NCI-H1417 (cell line): ENCODE measurements around the gene TRIM7.
"Not testable (repeated sequence)": the region's sequence is repeated elsewhere in the genome, so short reads cannot be mapped to it uniquely, and the experiment has no call there.

Source experiments
- DNase-seq, 3 experiments: peaks; one replicate each; lab custom pipeline; 2025; lab: John Stamatoyannopoulos, UW

The TRIM7 gene

DNA sequence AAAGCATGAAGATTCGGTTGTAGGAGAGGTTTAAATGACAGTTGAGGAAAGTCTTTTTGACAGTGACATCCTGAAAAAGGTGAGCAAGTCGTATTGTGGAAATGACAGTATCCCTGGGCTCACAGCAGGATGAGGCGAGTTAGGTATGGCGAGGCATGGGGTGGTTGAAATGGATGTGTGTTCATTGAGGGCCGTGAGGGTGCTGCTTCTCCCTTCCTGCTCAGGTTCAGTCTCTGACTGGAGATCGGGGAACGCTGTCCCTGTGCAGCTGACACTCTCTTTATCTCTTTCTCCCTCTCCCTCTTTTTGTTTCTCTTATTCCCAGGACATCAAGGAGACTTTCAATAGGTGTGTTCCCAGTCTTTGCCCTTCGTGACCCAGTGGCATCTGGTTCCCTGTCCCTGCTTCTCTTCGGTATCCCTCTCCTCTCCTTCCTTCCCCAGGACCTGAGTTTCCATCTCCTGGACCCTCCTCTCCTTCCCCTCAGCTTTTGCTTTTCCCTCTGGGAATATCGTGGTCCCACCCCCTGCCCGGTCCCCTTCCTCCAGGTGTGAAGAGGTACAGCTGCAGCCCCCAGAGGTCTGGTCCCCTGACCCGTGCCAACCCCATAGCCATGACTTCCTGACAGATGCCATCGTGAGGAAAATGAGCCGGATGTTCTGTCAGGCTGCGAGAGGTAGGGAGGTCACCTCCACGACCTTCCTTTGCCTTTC lies 28.2 kb upstream of the TRIM7 start:
- DNase-seq = no peak

- no peak for DNase-seq
Observed at GRCh38 chr5:181232593-181232992, 27.6 kb upstream of the TRIM7 start.

DNA sequence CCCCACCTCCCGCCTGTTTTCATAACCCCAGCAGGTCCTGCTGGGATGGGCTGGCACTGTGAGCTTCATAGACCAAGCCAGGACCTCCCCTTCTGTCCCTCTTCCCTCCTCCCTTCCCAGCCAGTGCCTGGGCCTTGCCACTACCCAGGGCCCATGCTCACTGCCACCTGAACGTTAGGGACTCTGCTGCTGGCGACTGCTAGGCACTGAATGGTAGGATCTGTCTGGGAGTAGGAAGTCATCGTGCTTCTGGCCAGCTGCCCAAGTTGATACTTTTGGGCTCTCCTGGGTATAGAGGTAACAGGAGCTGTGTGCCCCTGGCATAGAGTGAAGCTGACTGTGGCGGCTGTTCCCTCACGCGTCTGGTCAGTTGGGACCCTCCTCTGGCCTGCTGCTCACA lies 26.4 kb upstream of the TRIM7 start:
- DNase-seq = no peak

DNA sequence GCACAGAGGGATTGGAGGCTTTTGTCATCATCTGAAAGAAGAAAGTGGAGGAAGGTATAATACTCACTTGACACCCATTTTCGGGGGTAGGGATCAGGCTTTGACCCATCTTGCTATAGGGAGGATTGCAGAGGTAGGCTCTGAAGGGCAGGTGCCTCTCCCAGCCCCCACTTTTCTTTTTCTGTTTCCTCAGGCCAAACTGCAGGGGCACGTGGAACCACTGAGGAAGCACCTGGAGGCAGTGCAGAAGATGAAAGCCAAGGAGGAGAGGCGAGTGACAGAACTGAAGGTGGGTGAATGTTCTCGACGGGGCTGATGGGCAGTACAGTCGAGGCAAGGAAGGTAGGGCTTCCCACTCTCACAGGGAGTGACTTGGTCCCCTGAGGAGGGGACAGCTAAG lies 25.6 kb upstream of the TRIM7 start:
- DNase-seq = no peak

GRCh38 chr5:181229996-181230395 lies 25.0 kb upstream of the TRIM7 start:
- DNase-seq = no peak

- DNase-seq = no peak
Observed at GRCh38 chr5:181224390-181225229, 19.6 kb upstream of the TRIM7 start.

GRCh38 chr5:181223729-181224389 lies 18.9 kb upstream of the TRIM7 start:
- no peak for DNase-seq

GRCh38 chr5:181223058-181223728 lies 18.2 kb upstream of the TRIM7 start, which contains the start of gene TRIM41:
Gene TRIM41 (plus strand): TSS chr5:181223281. CDS start chr5:181224000, 719 bp downstream.
- no peak for DNase-seq

DNA sequence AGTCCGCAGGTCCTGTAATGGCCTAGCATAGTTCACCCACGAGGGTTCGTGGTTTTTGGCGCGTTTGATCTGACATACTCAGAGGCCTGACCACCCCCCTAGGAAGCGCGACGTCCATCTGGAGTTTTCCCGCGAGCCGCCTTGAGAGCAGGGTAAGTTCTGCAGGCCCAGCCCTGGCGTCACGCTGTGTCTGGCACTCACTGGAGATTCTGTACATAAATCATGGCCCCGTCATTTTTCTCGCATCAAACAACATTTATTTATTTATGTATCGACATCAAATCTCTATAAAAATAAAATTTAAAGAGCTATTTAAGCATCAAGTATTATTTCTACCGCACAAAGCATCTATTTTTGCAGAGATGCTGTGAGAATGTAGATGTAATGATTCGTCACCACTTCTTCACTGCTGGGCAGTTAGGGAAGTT lies 17.6 kb upstream of the TRIM7 start:
- no peak for DNase-seq

DNA sequence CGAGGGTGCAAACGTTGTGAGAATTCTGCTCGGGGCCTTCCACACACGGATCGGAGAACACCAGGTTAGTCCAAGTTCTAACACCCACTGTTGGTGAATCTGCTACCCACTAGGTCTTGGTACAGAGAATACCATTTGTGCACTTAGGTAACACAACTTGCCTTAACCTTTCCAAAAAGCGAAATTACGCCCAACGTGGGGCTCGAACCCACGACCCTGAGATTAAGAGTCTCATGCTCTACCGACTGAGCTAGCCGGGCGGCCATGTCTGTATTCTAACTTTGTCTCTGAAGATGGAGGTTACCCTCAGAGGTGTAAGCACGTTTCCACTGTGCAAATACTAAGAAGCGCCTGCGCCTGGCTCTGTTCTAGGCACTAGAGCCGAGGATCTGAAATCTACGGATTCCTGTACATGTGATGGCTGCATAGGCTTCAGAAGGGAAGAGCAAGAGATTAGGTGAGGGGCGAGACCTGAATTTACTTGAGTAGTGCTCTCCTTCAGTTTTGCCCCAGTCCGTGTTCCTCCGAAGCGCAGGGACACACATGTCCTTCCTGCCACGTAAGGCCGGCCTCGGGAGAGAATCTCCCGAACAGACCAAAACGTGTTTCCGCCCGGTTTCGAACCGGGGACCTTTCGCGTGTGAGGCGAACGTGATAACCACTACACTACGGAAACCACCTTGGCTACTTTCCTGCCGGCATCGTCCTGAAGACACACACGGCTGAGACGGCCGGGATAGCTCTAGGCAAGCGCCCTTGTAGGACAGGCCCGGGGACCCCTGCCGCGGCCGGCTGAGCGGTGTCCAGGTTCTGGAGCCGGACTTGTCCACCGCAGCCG lies 17.0 kb upstream of the TRIM7 start:
- DNase-seq = no peak

DNA sequence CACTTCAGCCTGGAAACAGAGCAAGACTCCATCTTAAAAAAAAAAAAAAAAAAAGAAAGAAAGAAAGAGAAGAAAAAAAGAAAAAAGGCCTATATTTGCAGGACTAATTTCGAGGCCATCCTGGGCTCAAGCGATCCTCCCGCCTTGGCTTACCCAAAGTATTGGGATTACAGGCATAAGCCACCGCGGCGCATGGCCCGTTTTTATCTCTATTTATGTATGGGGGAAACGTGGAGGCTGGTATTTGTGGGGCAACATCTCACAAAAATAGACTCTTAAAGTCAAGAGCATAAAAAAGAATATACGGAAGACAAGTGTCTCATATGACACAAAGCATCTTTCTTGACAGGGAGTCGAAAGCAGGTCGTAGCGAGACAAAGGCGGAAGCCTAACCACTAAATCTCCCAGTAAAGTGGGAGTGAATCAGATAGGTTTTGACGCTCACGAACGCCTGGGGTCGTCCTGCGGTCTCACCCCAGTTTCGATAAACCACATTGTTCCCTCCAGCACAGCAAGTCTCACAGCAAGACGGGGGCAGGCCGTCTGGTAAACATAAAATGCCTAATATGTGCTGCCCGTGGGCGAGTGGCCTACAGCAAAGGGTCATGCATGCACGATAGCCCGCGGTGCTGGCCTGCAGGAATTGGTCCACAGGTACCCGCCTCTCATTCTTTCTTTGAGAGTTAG lies 16.3 kb upstream of the TRIM7 start:
- no peak for DNase-seq

GRCh38 chr5:181220178-181220515 lies 15.2 kb upstream of the TRIM7 start:
- DNase-seq = no peak

DNA sequence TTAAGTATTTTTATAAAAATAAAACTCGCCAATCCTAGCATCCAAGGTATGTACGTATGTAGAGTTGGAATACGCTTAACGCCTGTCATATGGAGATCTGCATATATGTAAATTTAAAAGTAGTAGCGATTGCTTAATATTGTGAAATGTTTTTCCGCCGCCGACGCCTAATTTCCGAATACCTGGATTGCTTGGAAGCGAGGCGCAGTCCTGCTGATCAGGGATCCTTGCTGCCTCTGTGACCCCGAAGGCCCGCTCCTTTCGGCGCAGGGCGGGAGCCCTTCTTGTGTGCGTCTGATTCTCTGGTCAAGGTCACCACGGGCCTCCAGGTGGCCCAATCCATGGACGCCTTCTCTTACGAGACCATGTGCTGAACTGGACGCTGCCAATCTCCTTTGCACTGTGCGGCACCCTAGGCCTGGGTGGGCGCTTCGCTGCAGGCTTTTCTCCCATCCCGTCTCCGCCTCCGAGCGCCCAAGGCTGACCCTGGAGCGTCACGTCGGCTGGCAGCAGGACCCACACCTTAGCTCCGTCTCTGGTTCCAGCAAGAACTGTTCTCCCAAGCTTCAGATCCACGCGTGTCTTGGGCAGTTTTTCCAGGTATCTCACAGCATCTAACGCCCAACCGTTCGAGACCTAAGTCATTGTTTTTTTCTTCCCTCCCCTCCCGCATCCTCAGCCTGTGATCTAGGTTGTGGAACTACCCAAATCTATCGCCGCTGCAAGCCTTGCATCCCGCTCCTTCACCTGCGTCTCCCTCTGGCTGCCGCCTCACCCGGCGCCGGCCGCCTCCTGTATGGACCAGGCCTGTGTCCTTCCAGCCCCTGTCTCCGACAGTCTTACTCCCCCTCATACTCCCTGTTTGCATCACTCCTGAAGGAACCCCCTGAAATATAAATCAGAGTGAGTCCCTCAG lies 14.5 kb upstream of the TRIM7 start:
- no peak for DNase-seq

DNA sequence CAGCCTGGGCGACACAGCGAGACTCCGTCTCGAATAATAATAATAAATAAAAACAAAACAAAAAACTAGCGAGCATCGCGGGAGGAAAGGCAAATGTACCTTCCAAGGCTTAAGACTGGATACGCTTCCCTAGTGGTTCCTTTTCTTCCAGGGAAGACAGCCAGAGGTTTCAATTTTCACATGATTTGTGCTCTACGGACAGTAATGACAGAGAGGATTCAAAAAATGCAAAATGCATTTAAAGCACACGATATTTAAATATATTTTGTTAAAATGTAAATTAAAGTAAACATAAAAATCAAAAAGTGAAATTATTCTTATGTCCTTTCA lies 13.8 kb upstream of the TRIM7 start:
- no peak for DNase-seq

DNA sequence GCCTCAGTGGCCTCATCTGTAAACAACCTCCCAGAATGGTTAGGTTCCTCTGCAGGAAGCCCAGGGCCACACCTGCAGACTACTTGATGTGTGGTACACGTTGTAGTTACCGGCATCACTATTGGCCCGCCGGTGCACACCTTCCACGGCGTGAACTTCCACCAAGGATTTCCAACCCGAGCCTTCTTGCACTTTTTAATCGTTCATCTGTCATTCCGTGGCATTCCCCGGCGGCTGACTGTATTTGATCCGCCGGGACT lies 12.7 kb upstream of the TRIM7 start:
- DNase-seq = no peak

DNA sequence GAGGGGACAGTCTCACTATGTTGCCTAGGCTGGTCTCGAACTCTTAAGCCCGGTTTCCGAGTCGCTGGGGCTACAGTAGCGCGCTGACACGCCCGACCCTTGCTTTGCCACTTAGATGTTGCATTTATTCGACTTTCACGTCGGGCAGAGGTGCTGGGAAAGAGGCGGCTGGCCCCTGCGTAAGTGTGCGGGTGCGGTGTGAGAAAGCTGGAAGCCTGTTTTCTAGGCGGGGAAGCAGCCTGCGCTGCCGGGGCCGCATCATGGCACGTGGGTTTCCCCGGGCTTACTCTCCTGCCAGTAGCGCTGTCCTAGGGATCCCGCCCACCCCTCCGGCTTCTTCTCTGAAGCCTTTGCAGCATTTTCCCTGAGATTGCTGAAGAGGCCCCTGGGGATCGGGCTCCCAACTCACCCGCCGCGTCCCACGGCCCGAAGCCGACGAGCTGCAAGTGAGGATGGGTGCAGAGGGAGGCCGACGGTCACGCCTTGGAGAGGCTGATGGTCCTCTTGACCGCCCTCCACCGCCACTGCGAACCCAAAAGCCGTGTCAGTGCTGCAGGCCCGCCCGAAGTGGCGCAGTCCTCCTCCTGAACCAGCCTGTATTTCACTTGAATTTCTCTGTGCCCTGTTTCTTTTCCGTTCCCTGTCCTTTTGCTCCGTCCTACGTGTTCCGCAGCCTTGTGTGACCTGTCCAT lies 12.3 kb upstream of the TRIM7 start:
- no peak for DNase-seq

DNA sequence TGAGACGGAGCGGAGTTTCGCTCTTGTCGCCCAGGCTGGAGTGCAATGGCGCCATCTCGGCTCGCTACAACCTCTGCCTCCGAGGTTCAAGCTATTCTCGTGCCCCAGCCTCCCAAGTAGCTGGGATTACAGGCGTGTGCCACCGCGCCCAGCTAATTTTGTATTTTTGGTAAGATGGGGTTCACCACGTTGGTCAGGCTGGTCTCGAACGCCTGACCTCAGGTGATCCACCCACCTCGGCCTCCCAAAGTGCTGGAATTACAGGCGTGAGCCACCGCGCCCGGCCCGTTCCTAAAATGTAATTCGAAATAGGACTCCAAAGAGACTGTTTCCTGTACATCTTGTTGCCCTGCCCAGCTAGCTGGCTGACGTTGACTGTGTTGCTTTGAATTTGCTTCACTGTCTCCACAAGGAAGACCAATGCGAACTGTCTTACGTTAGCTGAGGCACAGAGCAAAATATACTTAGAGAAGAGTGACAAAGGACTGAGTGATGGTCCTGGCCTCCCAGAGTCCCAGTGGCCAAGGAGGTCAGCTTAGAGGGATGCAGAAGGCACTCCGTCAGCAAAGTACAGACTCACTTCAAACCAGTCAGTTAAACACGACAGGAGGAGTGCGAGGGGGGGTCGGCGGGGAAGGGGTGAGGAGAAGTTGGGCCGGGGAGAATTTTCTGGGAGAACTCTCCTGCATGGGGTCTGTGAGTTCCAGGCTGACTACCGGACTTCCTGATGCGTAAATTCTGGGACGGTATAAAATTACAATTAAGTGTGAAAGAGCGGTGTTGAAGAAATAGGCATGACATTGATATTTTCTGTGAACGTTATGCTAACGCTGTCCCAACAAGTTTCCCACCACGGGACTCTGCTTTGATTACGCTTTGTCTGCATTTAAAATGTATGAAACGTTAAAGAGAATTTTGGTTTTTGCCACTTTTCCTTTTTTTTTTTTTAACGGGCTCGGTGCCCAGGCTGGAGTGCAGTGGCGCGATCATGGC lies 11.3 kb upstream of the TRIM7 start:
- DNase-seq = no peak

- not testable (repeated sequence) for DNase-seq
Observed at GRCh38 chr5:181214249-181214648, 9.3 kb upstream of the TRIM7 start.
